Activated naive CD4-positive, alpha-beta T cell treated with Interleukin-2 at 50 U/mL for 16 hours (primary cell): Measurements from ENCODE around the gene RIC8A.

Source experiments
- DNase-seq: peaks from one replicate; pipeline ENCODE4 v3.0.0-alpha.2; 2020

The RIC8A gene

DNA sequence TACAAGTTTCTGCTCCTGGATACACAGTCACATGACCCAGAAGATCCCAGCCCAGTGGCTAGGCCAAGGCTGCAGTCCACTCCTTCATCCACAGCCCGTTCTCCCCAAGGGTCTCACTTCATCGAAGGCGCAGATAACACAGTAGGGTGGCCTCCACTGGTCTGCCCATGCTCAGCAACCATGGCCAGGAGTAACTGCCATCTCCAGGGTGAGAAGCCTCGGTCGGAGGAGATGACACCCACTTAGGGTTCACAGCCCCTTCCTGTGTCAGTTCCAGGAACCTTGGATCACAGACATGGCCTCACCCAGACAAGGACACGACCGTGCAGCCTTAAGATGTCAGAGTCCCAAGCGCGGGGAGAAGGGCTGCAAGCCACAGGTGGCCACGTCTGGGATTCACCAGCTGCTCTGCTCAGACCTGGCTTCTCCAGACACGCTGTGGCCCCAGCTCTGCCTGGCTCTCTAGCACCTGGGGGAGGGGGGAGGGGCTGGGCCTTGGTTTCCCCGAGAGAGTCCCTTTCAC is 2.9 kb upstream of the RIC8A start:
- peak; percentile 0 for DNase-seq

DNA sequence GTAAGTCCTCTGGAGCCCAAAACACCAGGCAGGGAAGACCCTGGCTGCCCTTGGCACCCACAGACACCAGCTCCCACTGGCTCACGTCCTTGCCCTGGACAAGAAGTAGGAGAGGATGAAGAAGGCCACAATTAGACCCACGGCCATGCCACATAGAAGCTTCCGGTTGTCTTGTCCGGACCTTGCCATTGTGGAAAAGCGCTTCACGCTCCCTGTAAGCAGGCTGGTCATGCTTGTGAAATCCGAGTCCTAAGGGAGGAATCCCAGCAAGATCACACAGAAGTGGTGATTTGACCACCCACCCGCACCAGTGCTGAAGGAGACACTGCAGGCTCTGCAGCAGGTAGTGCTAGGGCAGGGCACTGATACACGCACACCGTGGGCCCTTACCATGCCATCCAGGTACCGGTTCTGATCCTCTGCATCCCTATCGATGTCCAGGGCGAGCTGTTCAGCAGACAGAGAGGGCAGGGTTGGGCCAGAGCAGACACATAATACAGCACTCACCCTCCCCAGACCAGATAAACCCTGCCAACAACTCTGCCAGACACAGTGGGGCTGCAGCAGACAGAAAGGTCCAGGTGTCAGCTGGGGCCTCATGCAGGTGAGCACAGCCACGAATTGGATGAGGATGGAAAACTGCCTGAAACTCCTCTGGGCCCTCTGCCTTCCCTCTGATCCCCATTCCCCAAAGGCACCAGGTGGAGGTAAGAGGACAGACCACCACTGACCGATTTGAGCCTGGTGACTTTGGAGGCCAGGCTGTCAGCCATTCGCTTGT is 2.1 kb upstream of the RIC8A start:
- peak; percentile 1 for DNase-seq

DNA sequence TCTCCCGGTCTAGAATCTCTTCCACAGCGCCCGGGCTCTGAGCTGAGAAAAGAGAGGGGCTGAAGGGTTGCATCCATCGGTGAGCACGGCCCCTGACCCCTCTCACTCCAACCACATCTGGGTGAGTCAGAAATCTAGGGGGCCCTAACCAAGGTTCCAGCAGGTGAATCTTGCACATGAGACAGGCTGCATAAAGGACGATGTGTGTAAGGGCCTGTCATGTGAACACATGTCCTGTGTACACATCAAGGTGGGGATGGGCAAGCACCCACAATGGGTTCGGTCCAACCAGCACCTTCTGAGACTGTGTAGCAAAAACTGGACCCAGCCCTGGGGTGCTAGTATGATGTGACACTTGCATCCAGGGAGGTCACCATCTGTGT is 1.5 kb upstream of the RIC8A start:
- peak; percentile 1 for DNase-seq

DNA sequence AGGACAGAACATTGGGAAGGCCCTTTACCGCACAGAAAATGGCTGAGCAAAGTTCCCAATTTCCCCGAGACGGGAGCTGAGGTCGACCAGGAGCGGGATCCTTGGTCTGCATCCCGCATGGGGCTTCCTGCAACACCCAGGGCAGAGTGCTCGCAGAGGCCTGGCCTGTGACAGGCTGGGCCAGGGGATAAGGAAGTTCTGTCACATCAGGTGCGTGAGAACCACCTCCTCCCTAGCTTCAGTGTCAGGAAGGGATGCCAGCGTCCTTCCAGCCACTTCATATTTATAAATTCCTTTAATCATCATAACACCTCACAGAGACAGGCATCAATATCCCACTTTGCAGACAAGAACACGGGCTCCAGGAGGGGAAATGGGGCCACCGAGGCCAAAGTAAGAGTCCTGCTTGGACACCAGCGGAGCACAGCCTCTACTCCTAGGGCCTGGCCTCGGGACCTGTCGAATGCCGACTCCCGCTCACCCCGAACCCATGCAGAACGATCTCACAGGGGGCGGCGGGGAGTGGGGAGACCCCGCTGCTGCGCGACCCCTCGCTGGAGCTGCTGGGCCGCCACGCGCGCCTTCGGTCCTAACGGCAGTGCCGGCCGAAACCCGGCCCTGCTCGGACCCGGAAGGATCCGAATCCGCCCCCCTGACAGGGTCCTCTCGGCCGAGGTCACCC is 841 bp upstream of the RIC8A start:
- peak; percentile 16 for DNase-seq

DNA sequence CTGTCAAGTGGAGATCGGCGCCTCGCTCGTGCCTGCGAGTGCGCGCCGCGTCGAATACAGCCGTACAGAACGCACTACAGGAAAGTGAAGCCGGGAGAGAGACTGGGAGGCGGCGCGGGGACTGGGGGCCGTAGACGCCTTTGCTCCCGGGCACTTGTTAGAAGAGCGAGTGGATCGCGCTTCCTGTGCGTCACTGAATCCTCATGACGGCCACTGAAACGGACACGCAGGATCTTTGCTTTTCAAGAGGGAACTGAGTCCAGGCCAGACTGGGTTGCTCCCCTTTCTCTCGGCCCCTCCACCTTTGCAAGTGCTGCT is 314 bp downstream of the RIC8A start:
- no peak for DNase-seq

DNA sequence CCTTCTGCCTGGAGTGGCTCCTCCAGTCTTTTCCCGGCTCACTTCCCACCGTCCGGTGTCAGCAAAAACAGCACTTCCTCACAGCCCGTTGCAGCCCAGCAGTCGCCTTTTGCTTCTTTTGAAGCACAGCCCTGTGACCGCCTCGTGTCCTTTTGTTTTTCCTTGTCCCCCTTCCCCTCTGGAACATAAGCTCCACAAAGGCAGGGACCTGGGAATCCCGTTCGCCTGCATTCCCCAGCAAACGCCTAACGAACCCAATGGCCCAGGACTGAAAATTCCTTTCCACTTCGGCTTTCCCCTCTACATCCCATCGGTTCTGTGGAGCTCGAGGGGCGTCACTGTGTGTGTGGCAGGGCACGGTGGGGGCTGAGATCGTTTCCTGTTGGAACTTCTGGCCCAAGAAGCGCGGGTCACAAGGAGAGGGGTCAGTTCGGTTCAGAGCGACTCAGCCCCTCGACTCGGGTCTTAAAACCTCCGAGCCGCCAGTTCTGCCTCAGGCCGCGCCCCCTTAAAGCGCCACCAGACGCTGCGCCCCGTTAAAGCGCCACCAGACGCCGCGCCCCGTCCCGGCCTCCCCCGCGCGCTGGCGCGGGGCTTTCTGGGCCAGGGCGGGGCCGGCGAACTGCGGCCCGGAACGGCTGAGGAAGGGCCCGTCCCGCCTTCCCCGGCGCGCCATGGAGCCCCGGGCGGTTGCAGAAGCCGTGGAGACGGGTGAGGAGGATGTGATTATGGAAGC is 841 bp downstream of the RIC8A start:
- DNase-seq: peak; percentile 85

DNA sequence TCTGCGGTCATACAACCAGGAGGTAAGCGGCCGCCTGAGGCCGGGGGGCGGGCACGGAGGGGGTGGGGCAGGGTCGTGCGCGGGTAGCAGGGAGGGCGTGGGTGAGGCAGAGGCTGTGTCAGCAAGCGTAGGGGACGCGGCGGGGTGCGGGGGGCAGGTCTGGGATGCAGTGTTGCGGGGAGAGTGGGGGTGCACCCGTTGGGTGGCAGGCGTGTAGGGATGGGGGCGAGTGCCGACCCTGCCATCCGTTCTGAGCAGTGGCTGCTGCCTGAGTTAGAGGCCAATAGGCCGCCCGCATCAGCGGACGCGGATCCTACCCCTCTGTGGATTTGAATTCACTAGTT is 1.4 kb downstream of the RIC8A start:
- no peak for DNase-seq

DNA sequence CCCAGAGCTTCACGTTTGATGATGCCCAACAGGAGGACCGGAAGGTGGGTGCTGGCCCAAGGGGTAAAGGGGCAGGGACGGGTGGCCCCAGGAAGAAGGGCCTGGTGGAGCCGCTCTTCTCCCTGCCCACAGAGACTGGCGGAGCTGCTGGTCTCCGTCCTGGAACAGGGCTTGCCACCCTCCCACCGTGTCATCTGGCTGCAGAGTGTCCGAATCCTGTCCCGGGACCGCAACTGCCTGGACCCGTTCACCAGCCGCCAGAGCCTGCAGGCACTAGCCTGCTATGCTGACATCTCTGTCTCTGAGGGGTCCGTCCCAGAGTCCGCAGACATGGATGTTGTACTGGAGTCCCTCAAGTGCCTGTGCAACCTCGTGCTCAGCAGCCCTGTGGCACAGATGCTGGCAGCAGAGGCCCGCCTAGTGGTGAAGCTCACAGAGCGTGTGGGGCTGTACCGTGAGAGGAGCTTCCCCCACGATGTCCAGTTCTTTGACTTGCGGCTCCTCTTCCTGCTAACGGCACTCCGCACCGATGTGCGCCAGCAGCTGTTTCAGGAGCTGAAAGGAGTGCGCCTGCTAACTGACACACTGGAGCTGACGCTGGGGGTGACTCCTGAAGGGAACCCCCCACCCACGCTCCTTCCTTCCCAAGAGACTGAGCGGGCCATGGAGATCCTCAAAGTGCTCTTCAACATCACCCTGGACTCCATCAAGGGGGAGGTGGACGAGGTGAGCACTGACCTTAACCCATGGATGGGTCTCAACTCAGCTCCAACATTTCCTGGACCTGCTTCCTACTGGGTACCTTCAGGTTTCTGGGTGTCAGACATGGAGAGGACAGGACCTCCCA is 2.0 kb downstream of the RIC8A start:
- DNase-seq: no peak

DNA sequence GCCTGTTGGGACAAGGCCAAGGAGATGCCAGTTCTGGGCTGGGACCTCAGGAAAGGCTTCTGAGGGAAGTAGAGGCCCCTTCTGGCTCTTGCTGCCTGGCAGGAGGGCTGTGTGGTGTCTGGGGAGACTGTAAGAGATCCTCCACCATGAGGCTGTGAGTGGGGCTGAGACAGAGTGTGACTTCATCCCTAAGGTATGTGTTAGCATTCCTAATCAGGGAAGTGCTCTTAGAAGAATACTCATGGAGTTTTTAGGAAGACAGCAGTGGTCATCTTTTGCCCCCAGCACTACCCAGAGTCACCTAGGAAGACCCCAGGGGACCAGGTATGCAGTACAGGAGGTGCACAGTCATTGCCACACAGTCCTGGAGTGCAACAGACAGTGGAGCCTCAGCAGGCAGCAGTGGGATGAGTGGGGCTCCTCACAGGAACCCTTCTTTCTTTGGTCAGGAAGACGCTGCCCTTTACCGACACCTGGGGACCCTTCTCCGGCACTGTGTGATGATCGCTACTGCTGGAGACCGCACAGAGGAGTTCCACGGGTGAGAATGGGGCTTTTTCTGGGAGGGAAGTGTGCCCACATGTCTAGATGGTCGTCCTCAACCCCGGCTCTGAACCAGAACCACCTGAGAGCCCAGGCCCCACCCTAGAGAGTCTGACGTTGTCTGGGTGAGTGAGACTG is 2.8 kb downstream of the RIC8A start:
- no peak for DNase-seq

DNA sequence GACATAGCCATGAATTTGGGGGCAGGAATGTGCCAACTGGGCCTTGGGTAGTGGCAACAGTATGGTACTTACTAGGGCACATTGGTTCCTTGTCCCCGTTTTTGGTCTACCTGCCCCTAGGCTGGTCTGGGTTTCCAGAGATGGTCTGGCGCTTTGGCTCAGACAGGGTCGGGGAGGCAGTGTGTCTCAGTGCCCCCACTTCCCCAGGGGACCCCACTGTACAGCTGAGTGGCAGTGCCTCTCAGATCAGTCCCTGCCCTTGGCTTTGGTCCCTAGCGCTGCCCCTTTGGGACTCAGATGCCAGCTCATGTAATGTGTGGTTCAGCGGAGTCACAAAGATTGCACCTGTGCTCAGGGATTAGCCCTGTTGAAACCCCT is 3.3 kb downstream of the RIC8A start:
- no peak for DNase-seq

DNA sequence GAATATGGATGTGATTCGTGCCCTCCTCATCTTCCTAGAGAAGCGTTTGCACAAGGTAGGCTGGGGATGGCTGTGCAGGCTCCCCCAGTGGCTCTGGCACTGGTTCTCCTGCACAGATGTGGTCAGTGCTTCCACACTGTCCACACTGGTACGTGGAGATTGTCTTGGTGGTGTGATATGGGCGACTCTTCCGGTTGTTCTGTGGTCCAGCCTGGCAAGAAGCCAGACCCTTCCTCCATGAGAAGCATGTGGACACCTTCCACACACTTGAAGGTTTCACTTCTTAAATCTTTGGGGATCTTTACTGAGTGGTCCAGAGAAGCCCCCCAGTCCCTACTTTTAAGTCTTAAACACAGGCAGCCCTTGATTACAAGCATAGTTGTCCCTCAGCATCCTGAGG is 3.8 kb downstream of the RIC8A start:
- DNase-seq: no peak

DNA sequence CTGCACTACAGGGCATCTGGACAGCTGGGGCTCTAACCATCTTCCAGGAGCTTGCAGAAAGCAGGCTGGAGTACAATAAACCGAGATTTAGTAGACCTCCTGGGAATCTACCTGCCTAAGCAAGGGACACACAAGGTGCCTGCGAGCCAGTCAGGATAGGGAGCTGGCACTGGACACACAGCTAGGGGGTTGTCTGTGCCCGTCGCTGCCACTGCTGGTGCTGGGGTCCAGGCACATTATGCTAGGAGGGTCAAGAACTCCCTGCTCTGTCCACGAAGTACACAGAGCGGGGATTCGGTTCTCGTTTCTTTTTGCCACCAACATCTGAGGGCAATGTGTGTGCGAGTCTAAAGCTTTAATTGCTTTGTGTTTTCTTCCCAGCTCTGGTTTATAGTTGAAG is 4.2 kb downstream of the RIC8A start:
- no peak for DNase-seq

DNA sequence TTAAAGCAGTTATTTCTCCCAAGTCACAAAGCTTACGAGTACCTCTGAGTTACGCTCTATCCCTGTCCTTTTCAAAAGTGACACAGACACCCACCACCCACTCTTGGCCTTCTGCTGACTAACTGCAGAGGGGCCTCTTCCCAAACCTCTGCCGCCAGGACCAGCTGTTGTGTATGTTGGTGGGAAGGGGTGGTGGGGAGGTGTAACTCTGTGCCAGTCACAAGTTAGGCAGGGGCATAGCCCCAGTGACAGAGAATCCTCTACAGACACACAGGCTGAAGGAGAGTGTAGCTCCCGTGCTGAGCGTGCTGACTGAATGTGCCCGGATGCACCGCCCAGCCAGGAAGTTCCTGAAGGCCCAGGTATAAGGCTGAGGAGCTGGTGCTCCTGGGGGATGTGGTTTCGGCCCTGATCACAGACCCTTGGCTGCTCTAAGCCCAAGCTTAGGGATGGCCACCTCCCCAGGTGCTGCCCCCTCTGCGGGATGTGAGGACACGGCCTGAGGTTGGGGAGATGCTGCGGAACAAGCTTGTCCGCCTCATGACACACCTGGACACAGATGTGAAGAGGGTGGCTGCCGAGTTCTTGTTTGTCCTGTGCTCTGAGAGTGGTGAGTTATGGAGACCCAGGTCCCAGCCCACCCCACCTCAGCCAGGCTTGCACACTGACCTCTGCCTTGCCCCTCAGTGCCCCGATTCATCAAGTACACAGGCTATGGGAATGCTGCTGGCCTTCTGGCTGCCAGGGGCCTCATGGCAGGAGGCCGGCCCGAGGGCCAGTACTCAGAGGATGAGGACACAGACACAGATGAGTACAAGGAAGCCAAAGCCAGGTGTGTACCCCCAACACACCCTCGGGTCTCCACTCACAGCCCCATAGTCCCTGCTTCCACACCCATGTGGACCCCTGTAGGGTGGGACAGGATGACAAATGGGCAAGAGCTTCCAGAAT is 4.9 kb downstream of the RIC8A start:
- no peak for DNase-seq

DNA sequence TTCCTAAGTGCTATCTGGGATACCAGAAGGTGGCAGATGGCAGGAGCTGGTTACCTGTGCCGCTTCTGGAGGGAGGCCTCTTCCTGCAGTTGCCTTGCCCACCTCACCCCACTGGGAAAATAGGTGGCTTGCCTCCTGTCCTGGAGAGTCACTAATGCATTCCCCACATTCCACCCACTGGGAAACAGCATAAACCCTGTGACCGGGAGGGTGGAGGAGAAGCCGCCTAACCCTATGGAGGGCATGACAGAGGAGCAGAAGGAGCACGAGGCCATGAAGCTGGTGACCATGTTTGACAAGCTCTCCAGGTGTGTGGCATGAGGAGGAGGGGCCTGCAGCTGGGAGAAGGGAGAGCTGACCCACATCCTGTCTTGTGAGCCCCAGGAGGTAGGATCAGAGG is 5.6 kb downstream of the RIC8A start:
- no peak for DNase-seq

DNA sequence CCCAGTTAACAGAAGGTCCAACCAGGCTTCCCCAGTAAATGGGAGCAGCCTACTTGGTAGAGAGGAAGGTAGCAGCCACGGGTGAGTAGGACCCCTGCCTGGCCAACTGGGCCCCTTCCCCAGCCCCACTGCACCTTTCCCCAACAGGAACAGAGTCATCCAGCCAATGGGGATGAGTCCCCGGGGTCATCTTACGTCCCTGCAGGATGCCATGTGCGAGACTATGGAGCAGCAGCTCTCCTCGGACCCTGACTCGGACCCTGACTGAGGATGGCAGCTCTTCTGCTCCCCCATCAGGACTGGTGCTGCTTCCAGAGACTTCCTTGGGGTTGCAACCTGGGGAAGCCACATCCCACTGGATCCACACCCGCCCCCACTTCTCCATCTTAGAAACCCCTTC is 6.6 kb downstream of the RIC8A start:
- DNase-seq: no peak

DNA sequence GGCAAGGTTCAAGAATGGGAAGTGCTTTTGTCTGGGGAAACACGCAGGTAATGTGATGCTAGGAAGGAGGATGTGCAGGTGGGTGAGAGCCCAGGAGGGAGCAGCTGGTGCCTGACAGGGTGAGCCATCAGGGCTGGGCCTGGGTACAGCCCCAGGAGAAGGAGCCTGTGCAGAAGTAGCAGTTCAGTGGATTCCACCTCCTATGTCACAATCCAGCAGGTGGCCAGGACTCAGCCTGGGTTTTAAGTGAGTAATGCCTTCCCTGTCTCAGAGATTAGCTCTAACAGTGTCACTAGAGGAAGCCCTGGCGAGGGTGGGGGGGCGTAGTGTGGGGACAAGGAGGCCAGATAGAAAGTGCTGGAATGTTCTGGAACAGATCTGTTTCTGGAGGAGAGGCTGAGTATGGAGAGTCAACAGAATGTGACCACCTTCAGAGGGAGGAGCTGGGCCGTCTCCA is 8.1 kb downstream of the RIC8A start:
- no peak for DNase-seq

DNA sequence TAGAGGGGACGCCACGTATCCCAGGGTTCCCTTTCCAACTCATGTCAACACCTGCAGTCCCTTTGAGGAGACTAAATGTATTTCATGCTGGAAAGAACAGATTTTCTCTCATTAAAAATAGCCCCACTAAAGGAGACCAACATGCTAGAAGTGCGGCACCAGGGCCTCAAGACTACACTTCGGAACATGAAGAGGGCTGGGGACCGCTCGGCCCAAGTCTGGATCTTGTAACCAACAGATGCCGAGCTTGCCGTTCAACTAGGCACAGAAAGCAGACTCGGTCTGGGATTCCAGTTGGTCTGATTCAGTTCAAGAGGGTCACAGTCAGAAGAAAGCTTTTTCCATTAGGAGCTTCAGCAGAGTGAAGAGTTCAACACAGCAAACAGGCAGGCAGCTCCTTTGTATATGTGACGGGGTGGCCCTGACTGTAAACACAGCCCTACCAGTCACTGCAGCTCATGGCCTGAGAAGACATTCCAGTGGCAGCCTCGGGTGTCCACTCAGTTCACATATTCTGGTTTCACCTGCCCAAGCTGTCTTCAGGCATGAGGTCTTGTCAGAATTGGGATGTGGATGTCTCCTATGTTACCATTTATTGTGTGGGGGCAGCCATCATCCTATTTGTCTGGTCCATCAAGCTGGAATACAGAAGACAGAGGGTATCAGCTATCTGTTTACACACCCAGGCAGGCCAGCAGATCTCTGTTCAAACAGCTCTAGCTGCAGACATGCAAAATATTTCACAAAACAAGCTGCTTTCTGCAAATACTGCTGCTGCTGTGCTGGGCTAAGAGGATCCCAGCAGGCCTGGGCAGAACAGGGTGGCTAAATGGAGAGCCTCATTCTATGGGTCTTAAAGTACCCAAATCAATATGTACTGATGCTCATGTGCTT is 8.8 kb downstream of the RIC8A start:
- no peak for DNase-seq

DNA sequence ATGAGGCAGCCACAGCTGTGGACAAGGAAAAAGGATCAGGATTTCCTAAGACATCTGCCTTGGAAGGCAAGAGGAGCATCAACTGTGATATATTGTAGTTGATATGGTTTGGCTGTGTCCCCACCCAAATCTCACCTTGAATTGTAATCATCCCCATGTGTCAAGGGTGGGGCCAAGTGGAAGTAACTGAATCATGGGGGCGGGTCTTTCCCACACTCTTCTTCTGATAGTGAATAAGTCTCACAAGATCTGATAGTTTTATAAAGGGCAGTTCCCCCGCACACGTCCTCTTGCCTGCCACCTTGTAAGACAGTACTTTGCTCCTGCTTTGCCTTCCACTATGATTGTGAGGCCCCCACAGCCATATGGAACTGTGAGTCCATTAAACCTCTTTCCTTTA is 10.2 kb downstream of the RIC8A start:
- DNase-seq: no peak

DNA sequence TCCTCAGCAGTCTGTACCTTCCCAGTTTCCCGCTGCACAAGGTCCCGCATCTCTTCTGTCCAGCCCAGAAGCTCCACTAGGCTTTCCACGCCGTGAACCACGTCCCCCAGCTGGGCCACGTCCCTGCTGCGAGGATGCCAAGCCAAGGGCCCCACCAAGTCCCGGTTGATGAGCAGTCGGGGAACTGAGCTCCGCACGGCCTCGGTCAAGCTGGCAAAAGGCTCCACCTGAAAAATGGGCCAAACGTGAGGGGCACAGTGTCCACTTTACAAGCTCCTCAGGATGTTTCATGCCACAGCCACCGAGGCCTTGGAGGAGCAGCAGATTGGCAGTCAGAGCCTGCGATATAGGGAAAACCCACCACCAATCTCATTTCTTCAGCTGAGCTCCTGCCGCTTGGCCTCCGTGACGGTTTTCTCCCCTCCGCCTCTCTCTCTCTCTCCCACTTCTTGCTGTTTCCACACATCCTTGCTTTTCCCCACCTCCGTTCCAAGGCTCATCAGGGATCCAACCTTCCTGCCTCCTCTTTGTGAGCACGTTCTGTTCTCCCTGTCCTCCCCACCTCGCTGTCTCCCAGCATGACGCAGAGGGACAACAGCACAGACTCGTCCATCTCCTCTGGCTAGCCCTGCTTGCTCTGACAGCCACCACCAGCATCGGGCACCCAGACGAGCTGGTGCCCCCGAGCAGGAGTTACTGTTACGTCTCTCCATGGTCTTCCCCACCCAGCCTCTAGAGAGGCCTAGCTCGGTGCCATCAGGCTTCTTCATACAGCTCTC is 11.5 kb downstream of the RIC8A start:
- DNase-seq: no peak
